Measurements from ENCODE around the gene ZNF205. TPM values are rescaled to one million over a fixed set of nuclear protein-coding genes. Genes with fewer than 3 reads are reported as not detected.

Gene ZNF205
- total and polyA plus RNA-seq, 9 of the 15 experiments (the other 6 are each of a cell fraction or from before 2014, with no cell fraction given): 2.4 to 11.8 (median 5.1) TPM; not detected in 2

- TF ChIP-seq GTF2E2 (tag; IDR thresholded peaks at IDR 0.05) (peak; percentile 84), ZZZ3 (IDR thresholded peaks at IDR 0.05) (no peak), MTF1 (CRISPR knock-in tag; IDR thresholded peaks at IDR 0.05; ENCODE audit: borderline replicate concordance) (no peak), ZBTB5 (IDR thresholded peaks at IDR 0.05) (peak; percentile 46; the same call in 1 of the 2 replicates), ZMIZ1 (IDR thresholded peaks at IDR 0.05; ENCODE audit: low read depth in 2 of 2, low read length in 2 of 2) (no peak), RHOXF2B (CRISPR knock-in tag; conservative IDR thresholded peaks at IDR 0.05) (no peak), POLR2B (IDR thresholded peaks at IDR 0.05; ENCODE audit: low read depth, partially characterized antibody) (peak; percentile 61), NR2F6 (CRISPR knock-in tag; IDR thresholded peaks at IDR 0.05) (no peak), ZBTB17 (CRISPR knock-in tag; IDR thresholded peaks at IDR 0.05) (no peak), NELFE (IDR thresholded peaks at IDR 0.05; ENCODE audit: insufficient read depth, insufficient read length) (no peak), BHLHE40 (IDR thresholded peaks at IDR 0.05; ENCODE audit: low read length) (peak; percentile 19; the same call in 1 of the 2 replicates), FIP1L1 (IDR thresholded peaks at IDR 0.05; ENCODE audit: low read depth, low read length, poor library complexity, severe bottlenecking) (peak; percentile 2), ZSCAN29 (IDR thresholded peaks at IDR 0.05) (no peak; the same call in 1 of the 2 replicates), MAX (CRISPR knock-in tag; IDR thresholded peaks at IDR 0.05) (no peak), PML (IDR thresholded peaks at IDR 0.05; ENCODE audit: low read length) (0 out of 2 replicates have a peak, but pooled peaks have one; percentile 37), CHD2 (IDR thresholded peaks at IDR 0.05; ENCODE audit: low read depth, low read length) (peak; percentile 64), L3MBTL2 (IDR thresholded peaks at IDR 0.05) (peak; percentile 64)
- TF ChIP-seq, protein P1, sequence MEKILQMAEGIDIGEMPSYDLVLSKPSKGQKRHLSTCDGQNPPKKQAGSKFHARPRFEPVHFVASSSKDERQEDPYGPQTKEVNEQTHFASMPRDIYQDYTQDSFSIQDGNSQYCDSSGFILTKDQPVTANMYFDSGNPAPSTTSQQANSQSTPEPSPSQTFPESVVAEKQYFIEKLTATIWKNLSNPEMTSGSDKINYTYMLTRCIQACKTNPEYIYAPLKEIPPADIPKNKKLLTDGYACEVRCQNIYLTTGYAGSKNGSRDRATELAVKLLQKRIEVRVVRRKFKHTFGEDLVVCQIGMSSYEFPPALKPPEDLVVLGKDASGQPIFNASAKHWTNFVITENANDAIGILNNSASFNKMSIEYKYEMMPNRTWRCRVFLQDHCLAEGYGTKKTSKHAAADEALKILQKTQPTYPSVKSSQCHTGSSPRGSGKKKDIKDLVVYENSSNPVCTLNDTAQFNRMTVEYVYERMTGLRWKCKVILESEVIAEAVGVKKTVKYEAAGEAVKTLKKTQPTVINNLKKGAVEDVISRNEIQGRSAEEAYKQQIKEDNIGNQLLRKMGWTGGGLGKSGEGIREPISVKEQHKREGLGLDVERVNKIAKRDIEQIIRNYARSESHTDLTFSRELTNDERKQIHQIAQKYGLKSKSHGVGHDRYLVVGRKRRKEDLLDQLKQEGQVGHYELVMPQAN (IDR thresholded peaks at IDR 0.05; ENCODE audit: borderline replicate concordance): no peak
These were observed 46.3 kb downstream of the ZNF205 start (continued) for GRCh38 chr16:3158510-3159314.
